ENCODE results near the gene RELCH.

Gene RELCH

DNA sequence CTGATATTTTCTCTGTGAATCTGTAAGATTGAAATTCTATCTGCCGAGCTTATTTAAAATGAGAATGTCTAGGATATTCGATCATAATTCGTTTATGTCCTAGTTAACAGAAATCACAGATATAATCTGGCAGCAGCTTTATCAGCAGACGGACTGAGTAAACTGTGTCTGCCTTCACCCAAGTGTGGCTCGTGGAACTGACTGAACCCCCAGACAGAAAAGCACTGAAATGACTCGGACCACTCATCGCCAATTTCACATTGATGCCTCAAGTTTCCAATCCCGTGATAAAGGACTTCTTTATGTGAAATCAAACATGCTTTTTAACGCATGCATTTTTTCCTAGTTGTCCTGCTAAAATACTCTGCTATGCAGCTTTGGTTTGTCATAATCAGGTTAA lies 153.9 kb downstream of the RELCH start:
- no peak for DNase-seq

GRCh38 chr18:62341473-62341872 lies 154.4 kb downstream of the RELCH start:
- peak in 1 of 2 experiments; percentile 24 for DNase-seq

DNA sequence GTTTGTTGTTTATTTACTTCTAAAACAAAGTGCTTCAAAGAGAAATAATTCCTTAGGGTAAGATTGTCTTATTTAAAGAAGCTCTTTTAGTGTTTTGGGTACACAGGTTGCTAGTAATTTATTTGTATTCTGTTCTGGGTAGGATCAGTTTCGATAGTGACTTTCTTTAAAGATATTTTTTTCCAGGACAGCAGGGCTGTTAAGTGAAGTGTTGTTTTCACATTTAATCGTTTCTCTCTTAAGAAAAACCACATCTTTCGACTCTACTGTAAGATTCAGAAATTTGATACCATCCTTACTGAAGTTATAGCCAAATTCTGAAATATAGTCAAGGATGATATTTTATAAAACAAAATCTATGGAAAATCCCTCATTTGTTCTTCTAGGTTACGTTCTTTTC lies 155.8 kb downstream of the RELCH start:
- no peak for DNase-seq

- DNase-seq = no peak
Measured at GRCh38 chr18:62343316-62343715, 156.3 kb downstream of the RELCH start.

- DNase-seq = no peak
Measured at GRCh38 chr18:62345909-62346308, 158.9 kb downstream of the RELCH start.

DNA sequence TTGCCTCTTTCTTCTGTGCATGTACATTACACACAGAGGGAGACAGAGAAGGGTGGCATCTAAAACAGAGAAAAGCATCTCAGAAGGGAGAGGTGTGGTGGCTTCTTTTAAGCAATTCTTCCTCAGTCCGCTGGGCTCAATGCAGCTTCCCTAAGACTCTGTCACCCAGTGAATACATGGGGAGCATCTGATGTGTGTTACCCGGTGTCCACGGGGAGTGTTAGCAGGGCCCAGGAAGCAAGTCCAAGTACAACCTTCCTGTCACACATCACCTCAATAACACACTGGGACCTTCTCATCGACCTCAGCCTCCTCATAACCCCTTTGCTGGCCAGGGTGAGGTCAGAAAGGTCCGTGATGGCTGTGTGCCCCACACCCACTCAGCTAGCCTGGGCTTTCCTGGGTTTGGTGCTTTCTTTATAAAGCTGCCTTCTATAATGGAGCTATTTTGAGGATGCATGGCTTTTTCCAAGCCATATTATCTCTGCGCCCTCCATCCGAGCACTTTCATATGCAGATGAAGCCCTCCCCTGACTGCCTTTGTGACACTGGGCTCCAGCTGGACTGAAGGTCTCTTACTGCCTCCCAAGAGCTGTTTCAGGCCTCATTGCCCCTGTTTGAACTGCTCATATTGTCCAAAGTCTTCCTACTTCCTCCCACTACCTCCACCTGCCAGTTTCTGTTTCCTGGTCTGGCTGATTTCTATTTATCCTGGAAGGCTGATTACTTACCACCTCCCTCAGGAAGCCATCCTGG lies 159.5 kb downstream of the RELCH start:
- DNase-seq = no peak

DNA sequence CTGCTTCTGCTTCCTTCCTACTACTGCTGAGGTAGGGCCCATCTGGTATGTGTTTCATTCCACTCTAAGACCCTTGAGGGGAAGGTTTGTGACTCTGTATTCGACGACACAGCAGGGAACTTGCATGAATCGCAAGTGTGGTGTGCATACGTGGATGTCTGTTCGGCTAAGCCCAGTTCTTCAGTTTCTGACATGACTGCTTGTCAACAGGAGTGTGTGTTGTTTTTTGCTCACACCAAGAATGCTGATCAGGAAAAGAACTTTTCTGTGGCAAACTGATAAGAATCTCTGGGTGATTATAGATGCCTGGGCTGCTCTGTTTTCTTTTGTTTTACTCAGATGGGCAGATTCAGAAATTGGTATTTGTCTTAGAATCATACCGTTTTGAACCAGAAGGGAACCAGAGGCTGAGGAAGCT lies 160.0 kb downstream of the RELCH start:
- DNase-seq = no peak

GRCh38 chr18:62348474-62348873 lies 161.4 kb downstream of the RELCH start:
- no peak for DNase-seq

GRCh38 chr18:62353170-62353569 lies 166.1 kb downstream of the RELCH start:
- DNase-seq = no peak

DNA sequence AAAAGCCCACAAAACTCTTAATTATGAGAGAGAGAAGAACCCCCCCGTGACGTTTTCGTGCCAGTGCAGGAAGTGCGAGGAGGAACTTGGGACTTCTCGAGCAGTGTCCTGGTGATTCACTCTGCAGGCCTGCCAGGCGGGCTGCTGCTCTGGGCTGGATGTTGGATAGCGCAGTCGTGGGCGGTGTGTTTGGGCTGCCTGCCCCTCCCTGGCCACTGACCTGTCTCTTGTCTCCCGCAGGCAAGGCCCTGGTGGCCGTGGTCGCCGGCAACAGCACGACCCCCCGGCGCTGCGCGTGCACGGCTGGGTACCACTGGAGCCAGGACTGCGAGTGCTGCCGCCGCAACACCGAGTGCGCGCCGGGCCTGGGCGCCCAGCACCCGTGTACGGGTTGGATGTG lies 167.1 kb downstream of the RELCH start:
- DNase-seq = no peak

DNA sequence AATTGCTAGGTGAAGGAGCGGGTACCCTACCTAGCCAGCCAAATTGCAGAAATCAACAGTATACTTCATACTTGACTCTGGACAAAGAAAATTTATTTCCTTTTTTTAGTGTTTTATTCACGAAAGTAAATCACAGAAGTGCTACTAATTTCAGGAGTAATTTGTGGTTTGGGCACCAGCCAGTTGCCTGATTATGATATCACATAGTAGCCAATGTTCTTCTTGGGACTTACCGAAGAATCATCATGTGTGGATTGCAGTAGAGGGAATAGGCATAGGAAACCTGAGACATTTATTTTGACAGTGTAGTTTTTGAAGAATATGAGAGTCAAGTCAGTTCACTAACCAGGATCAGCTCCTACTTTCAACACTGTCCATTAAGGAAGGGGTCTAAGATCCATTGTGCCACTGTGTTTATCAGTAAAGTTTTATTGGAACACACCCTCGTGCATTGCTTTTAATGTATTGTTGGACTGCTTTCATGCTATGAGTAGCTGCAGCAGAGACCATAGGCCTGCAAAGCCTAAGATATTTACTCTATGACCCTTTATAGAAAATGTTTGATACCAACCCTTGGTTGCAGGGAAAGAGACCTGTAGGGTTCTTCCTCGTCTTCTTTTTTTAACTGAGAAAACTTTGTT lies 170.1 kb downstream of the RELCH start:
- DNase-seq = no peak

All from NCI-H446 (cell line).